GM19467 (cell line): Measurements from ENCODE around the gene ZNF837.

Experiments used
- ATAC-seq: cut with Tn5 transposase; IDR thresholded peaks from one replicate; pipeline ENCODE4 v1.9.1; 2021; ENCODE audit warnings: mild to moderate bottlenecking, moderate library complexity; ENCODE audit not compliant: unreplicated experiment

Gene ZNF837

DNA sequence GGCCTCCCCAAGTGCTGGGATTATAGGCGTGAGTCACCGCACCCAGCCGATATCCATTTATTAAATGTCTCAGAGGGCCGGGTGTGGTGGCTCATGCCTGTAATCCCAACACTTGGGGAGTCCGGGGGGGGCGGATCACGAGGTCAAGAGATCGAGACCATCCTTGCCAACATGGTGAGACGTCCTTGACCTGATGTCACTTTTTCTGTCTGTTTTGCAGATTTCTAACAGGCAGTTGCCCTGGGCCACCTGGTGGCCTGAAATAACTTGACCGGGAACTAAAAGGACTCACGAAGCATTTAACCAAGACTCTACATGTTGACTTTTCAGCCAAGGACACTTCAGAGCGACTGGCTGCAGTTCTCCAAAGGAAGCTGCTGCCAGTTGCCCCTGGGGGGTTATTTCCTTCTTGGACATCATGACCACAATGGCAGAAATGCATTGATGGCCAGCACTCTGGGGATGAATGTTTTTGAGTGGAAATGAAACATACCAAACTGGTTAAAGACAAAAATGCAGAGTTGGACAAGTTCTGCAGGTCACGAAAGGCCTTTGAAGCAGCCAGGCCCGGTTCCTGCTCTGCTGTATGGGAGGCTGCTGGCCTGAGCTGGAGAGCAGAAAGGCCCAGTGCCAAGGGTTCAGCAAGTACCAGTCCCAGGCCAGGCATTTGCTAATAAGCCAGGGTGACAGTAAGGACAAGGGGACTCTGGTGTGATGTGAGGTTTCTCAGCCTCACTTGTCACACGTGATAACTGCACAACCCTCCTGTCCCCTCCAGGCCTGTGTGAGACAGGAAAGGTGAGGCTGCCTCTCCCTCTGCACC is 8.3 kb downstream of the ZNF837 start:
- ATAC-seq, result no peak

DNA sequence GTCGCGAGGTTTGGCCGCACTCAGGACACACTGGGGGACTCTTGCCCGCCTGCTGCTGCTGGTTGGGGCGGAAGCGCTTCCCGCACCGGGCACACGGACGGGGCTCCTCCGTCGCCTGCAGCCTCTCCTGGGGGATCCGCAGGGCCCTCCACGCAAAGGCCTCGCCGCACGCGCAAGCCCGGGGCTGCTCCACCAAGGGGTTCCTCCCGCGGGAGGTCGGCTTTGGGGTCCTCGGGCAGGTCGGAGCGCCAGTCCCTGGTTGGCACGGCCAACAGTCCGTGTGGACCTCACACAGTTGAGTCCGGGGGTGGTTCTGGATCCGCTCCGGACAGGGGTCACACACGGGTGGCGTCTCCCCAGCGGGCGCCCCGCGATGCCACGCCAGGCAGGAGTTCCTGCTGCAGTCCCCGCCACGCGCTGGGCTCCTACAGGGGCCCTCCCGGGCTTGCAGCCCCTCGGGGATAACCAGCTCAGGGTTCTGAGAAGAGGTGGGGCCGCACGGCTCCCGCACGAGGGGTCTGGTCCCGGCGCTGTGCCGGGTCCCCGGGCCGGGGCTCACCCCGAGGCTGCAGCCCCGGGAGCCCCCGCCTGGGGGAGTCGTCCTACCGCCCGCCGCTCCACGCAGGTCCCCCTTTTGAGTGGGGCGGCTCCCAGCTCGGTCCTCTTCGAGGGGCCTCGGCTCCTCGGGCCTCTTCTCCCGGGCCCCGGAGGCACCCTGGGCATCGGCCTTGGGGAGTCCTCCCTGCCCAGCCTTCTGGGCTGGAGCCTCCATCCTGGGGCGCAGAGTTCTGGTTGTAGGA is 12.1 kb downstream of the ZNF837 start:
- no peak for ATAC-seq

DNA sequence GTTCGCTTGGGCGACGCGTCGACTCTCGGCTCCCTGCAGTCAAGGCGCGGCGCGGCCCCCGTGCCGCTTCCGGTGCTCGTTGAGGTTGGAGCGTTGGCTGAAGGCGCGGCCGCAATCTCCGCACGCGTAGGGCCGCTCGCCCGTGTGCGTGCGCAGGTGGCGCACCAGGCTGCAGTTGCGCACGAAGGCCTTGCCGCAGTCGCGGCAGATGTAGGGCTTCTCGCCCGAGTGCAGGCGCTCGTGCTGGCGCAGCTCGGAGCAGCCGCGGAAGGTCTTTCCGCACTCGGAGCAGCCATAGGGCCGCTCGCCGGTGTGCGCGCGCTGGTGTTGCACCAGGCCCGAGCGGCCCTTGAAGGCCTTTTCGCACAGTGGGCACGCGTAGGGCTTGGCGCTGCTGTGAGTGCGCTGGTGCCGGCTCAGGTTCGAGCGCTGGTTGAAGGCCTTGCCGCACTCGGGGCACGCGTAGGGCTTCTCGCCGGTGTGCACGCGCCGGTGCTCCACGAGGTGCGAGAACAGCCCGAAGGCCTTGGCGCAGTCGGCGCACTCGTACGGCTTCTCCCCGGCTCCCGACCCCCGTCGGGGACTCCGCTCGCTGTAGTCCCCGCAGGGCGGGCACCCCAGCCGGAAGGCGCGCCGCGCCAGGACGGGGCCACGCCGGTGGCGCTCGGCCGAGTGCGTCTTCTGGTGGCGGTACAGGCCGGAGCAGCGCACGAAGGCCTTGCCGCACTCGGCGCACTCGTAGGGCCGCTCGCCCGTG is 13.0 kb downstream of the ZNF837 start:
- no peak for ATAC-seq

DNA sequence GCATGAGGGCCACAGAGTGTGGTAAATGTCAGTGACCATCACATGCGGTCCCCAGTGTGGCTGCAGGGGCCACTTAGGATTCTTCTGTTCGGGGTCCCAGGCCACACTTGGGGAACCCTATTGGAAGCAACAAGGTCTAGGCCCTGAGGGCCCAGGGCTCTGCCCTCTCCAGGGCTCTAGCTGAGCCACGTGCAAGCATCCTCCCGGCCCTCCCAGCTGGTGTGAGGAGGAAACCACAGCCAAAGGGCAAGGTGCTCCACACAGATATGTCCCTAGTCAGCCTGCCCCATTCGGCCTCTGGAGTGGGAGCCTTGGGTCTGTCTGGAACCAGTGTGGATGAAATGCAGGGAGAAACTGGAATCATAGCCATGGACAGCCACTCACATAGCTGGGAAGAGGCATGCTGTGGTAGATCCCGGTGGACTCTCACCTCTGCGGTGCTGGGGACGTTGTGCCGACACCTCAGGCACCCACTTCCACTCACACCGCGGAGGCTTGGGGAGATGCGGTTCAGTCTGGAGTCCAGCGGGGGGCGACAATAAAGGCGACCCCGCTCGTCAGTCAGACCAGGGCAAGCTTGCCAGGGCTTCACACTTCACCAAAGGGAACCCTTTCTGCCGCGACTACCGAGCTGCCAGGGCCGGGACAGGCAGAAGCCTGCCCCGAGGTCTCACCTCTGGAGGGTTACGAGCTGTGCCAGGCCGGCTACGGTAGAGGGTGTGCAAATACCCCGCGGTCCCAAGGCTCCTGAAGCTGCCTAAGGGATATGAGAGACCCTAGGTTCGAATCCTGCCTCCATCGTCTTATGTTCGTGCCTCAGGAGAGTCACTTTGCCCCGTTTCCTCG is 14.0 kb downstream of the ZNF837 start:
- no peak for ATAC-seq

- ATAC-seq, result no peak
Observed at GRCh38 chr19:58364146-58364545, 16.7 kb downstream of the ZNF837 start.

DNA sequence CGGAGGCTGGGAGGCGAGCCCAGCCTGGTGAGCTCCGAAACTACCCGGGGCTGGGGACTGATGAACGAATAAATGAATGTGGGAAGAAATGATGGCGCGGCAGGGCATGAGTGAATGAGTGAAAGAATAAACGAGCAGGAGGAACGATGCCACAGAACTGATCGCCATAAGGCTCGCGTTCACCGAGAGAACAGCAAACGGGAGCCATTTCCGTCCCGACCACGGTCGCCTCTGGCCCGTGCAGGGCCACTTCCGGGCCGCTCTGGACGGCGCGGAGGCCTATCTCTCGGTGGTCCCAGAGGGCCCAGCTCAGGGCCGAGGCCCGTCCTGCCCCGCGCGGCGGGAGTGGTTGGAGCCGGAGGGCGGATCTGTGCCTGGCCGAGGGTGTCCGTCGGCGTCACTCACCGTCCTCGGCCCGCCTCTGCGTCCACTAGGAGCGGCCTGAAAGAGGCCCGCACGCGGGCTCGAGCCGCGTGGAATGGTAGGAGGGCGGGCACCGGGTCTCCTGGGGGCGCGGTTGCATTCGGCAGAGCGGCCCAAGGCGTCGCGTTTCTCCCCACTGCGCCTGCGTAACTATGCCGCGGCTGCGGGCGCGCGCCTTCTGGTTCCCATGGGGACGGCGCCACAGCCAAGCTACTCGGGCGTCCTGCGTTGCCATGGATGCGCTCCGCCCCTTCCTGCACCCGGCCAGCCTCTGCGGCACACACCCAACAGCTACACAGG is 18.4 kb downstream of the ZNF837 start, which contains the start of gene ZNF497:
Gene ZNF497 (minus strand): TSS at position 480 of the 723 bp plus-strand sequence. CDS start 5,116 bp downstream, outside the sequence.
- peak; percentile 84 for ATAC-seq

- peak; percentile 22 for ATAC-seq
Observed at GRCh38 chr19:58361900-58362271, 18.9 kb downstream of the ZNF837 start.

DNA sequence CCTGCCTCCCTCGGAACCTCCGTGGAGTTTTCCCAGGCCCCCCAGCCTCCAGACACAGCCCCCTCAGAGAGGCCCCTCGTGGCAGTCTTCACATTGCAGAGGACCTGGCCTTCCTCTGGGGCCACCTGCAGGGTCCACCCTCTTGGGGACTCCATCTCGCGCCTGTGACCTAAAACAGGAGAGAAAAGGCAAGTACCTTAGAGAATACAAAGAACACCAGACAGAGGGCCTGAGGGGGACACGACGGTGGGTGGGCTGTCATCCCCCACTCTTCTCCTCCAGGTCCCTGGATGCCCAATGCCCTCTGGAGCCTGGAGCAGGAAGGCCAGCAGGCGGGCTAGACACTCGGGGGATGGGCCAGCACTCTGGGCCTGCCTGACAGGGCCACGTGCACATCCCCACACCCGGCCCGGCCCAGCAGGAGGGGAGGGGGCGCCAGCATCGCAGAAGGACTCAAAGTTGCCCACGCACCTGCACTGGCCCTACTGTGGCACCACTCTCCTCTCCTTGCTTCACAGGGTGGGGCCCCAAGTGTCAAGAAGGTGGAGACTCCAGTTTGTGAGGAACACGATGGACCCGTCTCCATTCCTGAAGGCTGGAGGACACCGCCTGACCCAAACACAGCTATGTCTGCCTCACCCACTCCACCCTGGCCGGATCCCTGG is 23.2 kb downstream of the ZNF837 start:
- no peak for ATAC-seq

DNA sequence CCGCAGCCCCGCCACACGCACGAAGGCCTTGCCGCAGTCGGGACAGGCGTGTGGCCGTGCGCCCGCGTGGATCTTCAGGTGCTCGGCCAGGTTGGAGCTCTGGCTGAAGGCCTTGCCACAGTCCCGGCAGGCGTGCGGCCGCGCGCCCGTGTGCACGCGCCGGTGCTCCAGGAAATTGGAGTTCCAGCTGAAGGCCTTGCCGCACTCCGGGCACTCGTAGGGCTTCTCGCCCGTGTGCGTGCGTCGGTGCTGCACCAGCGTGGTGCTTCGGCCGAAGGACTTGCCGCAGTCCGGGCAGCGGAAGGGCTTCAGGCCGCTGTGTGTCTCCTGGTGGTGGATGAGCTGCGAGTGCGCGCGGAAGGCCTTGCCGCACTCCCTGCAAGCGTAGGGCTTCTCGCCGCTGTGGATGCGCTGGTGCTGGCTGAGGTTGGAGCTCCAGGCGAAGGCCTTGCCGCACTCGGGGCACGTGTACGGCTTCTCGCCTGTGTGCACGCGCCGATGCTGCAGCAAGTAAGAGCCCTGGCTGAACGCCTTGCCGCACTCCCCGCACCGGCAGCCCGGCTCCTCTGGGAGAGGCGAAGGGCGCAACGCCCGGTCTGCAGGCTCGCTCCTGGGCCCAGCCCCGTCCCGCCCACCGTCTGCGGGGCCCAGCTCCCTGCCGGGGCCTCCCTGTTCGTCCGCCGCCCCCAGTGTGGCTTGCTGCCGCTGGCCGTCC is 23.9 kb downstream of the ZNF837 start:
- ATAC-seq, result no peak

GRCh38 chr19:58355908-58356765 is 24.7 kb downstream of the ZNF837 start:
- no peak for ATAC-seq

- ATAC-seq, result no peak
Observed at GRCh38 chr19:58355215-58355796, 25.5 kb downstream of the ZNF837 start.

DNA sequence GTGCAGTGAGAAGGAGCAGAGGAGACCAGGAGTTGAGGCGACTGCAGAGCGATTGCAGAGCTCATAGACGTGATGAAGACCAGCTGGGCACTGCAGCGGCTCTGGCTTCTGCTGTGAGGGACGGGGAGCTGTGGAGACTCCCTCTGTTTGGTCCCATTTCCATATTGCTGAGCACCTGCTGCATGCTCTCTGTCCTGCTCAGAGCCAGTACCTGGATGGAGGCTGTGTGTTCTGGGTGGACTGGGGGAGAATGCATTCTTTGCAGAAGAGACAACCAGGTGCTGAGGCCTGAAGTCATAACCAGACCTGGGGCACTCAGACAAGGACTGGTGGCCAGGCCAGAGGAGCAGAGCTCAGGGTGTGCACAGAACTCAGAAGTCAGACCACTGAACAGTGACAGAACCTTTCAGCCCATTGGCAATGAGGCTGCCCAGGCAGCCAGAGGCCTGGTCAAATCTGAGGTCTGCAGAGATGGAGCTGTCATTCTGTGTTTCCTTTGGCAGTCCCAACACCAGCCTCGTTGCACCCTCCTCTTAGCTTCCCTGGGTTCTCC is 26.3 kb downstream of the ZNF837 start:
- no peak for ATAC-seq

GRCh38 chr19:58353717-58354477 is 26.9 kb downstream of the ZNF837 start:
- ATAC-seq, result no peak

GRCh38 chr19:58352760-58353671 is 27.8 kb downstream of the ZNF837 start, which contains the start of gene A1BG:
A1BG (minus strand) TSS chr19:58353492; CDS start chr19:58353437, 55 bp downstream.
- ATAC-seq, result no peak
